ENCODE measurements around the gene LMO3. TPM values are rescaled to one million over a fixed set of nuclear protein-coding genes. Genes with fewer than 3 reads are reported as not detected.

The LMO3 gene
- total RNA-seq, 1 donor from 2014 or later = 0.78 TPM

DNA sequence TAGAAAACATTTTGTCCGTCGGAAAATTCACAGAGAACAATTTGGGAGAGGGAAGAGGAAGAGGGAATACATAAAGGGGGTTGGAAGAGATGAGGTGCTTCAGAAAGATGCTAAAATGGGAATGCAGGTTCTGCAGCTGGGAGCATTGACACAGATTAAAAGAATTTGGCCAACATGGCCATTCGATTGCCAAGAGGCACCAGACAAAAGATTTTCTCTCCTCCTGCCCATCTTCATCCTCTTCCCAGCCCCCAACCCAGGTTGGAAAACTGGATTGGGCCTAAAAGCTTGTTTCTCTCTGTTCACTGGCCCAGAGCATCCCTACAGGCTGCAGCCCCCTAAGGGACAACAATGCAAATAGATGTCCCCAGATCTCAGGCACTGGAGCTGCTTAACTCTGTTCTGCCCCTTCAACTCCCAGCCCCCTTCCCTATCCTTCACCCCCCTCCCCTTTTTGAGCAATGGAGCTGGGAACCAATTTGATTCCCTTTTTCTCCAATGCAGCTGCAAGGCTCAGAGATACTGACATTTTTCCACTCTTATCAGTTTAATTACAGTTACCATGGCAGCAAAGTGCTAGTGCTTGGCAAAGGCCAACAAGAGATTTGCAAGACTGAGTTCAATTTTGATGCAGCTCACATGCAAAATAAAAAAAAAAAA is 1.9 kb downstream of the LMO3 start:
- Mint-ChIP-seq H3K36me3 (ENCODE audit: unreplicated experiment) (no peaks in the 10 kb centered on the region), H3K4me1 (ENCODE audit: low read depth, unreplicated experiment) (peaks cover 12% of the 10 kb centered on the region), H3K4me3 (ENCODE audit: unreplicated experiment) (no peak overlapping the region), H3K27me3 (ENCODE audit: unreplicated experiment) (peaks cover 12% of the 10 kb centered on the region), H3K9me3 (ENCODE audit: unreplicated experiment) (peaks cover 3% of the 10 kb centered on the region), H3K27ac (ENCODE audit: unreplicated experiment) (no peak overlapping the region)
- TF ChIP-seq, protein P1, sequence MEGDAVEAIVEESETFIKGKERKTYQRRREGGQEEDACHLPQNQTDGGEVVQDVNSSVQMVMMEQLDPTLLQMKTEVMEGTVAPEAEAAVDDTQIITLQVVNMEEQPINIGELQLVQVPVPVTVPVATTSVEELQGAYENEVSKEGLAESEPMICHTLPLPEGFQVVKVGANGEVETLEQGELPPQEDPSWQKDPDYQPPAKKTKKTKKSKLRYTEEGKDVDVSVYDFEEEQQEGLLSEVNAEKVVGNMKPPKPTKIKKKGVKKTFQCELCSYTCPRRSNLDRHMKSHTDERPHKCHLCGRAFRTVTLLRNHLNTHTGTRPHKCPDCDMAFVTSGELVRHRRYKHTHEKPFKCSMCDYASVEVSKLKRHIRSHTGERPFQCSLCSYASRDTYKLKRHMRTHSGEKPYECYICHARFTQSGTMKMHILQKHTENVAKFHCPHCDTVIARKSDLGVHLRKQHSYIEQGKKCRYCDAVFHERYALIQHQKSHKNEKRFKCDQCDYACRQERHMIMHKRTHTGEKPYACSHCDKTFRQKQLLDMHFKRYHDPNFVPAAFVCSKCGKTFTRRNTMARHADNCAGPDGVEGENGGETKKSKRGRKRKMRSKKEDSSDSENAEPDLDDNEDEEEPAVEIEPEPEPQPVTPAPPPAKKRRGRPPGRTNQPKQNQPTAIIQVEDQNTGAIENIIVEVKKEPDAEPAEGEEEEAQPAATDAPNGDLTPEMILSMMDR (IDR thresholded peaks at IDR 0.05; ENCODE audit: partially characterized antibody, unreplicated experiment) = no peak
- peak; percentile 15 for DNase-seq

DNA sequence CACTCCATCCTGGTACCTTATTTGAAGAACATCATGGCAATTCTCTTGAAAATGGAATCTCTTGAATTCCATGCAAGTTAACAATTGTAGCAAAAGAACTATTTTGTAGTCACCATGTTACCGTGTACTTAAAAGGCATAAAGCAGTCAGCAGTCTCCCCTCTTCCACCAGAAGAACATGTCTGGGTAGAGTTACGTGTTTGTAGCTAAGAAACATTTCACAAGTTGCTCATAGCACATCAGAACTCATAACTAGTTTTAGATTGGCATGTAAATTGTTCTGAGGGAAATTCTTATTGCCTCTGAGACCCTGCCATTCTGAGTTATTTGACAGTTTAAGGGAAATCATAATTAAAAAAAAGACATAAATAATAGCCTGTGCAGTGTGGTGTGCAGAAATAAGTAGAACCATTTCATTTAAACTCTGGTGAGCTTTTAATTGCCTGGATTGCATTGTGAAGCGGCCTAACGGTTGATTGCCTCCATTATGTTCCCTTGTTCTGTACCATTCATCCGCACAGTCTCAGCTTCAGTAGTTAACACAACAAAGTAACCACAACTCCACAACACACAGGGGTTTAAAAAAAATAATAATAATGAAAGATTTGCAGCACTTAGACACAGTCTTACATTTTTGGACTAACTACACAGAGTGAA is 2.6 kb downstream of the LMO3 start:
- peaks cover 11% of the 10 kb centered on the region for H3K4me1 Mint-ChIP-seq (ENCODE audit: low read depth, unreplicated experiment)
- peaks cover 12% of the 10 kb centered on the region for H3K27me3 Mint-ChIP-seq (ENCODE audit: unreplicated experiment)
- H3K36me3 Mint-ChIP-seq (ENCODE audit: unreplicated experiment) = no peaks in the 10 kb centered on the region
- H3K4me3 Mint-ChIP-seq (ENCODE audit: unreplicated experiment) = no peak overlapping the region
- TF ChIP-seq, protein P1 (IDR thresholded peaks at IDR 0.05; ENCODE audit: partially characterized antibody, unreplicated experiment) = no peak
- peaks cover 3% of the 10 kb centered on the region for H3K9me3 Mint-ChIP-seq (ENCODE audit: unreplicated experiment)
- no peak for DNase-seq
- no peak overlapping the region for H3K27ac Mint-ChIP-seq (ENCODE audit: unreplicated experiment)

- Mint-ChIP-seq H3K27ac (ENCODE audit: unreplicated experiment) (no peak overlapping the region), H3K4me3 (ENCODE audit: unreplicated experiment) (no peak overlapping the region), H3K27me3 (ENCODE audit: unreplicated experiment) (peaks cover 12% of the 10 kb centered on the region), H3K36me3 (ENCODE audit: unreplicated experiment) (no peaks in the 10 kb centered on the region), H3K4me1 (ENCODE audit: low read depth, unreplicated experiment) (peaks cover 11% of the 10 kb centered on the region), H3K9me3 (ENCODE audit: unreplicated experiment) (peaks cover 3% of the 10 kb centered on the region)
- no peak for DNase-seq
- TF ChIP-seq, protein P1 (IDR thresholded peaks at IDR 0.05; ENCODE audit: partially characterized antibody, unreplicated experiment) = no peak
Measured at GRCh38 chr12:16602412-16602811, 3.5 kb downstream of the LMO3 start.

DNA sequence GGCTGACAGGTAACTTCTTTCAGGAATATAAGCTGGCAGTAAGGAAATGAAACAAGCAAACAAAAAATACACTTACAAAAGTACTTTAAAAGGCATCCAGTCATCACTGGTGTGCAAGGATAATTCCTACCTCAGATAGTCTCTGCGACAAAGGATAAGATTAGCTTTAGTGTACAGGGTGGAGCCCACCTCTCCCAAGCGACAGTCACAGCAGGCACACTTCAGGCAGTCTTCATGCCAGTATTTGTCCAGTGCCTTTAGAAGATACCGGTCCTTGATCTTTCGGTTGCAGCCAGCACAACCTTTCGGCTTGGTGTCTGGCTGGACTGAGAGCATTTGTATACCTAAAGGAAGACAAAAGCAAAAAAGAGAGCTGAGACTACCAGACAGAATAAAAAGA is 5.4 kb downstream of the LMO3 start:
- no peaks in the 10 kb centered on the region for H3K36me3 Mint-ChIP-seq (ENCODE audit: unreplicated experiment)
- no peak overlapping the region for H3K27ac Mint-ChIP-seq (ENCODE audit: unreplicated experiment)
- peaks cover 7% of the 10 kb centered on the region for H3K4me1 Mint-ChIP-seq (ENCODE audit: low read depth, unreplicated experiment)
- TF ChIP-seq, protein P1 (IDR thresholded peaks at IDR 0.05; ENCODE audit: partially characterized antibody, unreplicated experiment) = no peak
- H3K4me3 Mint-ChIP-seq (ENCODE audit: unreplicated experiment) = no peak overlapping the region
- peaks cover 6% of the 10 kb centered on the region for H3K27me3 Mint-ChIP-seq (ENCODE audit: unreplicated experiment)
- no peak for DNase-seq
- no peaks in the 10 kb centered on the region for H3K9me3 Mint-ChIP-seq (ENCODE audit: unreplicated experiment)

- Mint-ChIP-seq H3K9me3 (ENCODE audit: unreplicated experiment) (no peaks in the 10 kb centered on the region), H3K27me3 (ENCODE audit: unreplicated experiment) (no peaks in the 10 kb centered on the region), H3K4me1 (ENCODE audit: low read depth, unreplicated experiment) (peaks cover 2% of the 10 kb centered on the region), H3K36me3 (ENCODE audit: unreplicated experiment) (no peaks in the 10 kb centered on the region), H3K27ac (ENCODE audit: unreplicated experiment) (no peak overlapping the region), H3K4me3 (ENCODE audit: unreplicated experiment) (no peak overlapping the region)
- TF ChIP-seq, protein P1 (IDR thresholded peaks at IDR 0.05; ENCODE audit: partially characterized antibody, unreplicated experiment) = no peak
- DNase-seq = no peak
Measured at GRCh38 chr12:16599081-16599480, 6.9 kb downstream of the LMO3 start.
